GM19025 (cell line): ENCODE data around the gene TUBA3D.
"Not testable (repeated sequence)": the region's sequence is repeated elsewhere in the genome, so short reads cannot be mapped to it uniquely, and the experiment has no call there.

Experiments
- ATAC-seq: cut with Tn5 transposase; IDR thresholded peaks from one replicate; pipeline ENCODE4 v1.9.1; 2021; ENCODE audit warnings: mild to moderate bottlenecking, low read depth, moderate library complexity; ENCODE audit not compliant: unreplicated experiment

The TUBA3D gene

GRCh38 chr2:131482506-131483155 is 6.7 kb downstream of the TUBA3D start:
- ATAC-seq: not testable (repeated sequence)

DNA sequence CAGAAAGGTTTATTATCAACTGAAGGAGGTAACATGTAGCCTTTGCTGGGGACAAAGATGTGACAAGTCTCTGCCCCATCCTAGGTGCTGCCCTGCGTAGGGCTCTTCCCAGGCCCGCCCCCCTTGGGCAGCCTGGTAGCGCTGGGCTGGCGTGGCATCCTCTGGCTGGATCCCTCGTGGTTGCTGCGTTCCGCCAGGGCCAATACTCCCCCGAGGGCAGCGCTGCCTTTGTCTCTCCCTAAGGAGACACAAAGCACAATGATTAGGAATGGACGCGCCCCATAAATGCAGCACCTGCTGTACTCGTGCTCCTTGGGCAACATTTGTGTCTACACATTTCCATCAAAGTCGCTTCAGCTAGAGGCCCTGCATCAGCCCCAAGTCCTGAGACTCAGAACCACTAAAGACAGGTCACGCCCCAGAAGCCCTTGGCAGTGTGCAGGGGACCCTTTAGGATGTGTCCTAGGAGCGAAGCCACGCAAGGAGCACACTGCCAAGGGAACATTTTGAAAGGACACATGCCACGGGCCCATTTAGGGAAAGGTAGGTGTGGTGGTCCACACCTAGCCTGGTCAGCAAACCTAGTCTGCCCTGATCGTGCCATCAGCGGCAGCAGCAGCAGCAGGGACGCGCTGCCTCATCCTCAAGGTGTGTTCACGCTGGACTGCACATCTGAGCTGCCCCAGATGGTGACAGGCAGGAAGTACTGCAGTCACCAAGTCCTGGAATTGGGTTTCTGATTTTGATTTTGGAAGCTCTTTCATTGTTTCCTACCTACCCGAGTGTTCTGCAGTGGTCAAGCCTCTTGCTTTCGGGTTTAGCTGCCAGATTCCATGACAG is 8.3 kb downstream of the TUBA3D start:
- not testable (repeated sequence) for ATAC-seq

DNA sequence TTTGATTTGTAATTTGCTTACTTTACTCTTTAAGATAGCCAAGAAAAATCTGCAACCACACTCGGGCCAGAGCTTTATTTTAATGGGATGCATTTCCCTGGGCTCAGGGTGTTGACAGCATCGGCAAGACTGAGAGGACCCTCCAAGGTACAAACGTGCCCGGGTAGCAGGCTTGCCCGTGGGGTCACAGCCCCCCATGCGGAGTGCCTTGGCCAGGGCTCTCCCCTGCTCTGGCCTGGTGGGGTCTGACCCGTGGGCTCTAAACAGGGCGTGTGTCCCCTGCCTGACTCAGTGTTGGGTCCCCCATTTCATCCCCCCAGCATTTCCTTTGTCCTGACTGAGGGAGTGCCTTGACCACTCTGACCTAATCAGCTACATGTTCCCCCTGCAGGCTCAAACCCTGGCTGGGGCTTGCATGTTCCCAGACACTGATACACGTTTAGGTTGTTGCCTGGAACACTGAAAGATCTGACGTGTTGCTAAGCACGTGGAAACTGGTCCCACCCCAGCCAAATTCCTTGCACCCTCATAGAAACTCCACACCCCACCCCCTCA is 9.1 kb downstream of the TUBA3D start:
- ATAC-seq: not testable (repeated sequence)

DNA sequence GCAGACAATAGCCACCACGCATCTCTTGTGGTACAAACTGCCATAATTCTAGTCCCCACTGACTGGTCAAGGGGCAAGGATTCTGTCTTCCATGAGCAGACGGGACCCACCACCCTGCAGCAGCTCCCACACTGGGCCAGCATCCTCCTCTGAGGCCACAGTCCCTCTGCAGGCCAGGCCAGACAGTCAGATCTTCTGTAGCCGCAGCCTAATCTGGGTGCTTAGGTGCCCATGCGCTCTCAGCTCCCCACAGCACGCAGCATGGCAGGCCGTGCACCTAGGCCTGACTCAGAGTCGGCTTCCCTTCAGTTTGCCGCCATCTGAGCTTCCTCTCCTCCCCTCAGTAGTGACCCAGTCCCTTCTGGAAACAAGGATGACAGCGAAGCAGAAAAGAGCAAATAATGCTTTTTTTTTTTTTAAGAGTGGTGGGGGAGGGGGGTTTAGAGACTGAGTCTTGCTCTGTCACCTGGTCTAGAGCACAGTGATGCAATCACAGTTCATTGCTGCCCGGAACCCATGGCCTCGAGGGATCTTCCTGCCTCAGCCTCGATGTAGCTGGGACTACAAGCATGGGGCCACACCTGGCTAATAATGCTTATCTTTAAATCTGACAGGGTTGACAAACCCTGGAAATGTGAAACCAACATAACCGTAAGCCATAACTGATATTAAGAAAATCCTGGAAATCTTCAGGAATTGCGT is 10.4 kb downstream of the TUBA3D start:
- ATAC-seq: not testable (repeated sequence)

- ATAC-seq: no peak
These were observed 12.6 kb downstream of the TUBA3D start for GRCh38 chr2:131488306-131489205.

DNA sequence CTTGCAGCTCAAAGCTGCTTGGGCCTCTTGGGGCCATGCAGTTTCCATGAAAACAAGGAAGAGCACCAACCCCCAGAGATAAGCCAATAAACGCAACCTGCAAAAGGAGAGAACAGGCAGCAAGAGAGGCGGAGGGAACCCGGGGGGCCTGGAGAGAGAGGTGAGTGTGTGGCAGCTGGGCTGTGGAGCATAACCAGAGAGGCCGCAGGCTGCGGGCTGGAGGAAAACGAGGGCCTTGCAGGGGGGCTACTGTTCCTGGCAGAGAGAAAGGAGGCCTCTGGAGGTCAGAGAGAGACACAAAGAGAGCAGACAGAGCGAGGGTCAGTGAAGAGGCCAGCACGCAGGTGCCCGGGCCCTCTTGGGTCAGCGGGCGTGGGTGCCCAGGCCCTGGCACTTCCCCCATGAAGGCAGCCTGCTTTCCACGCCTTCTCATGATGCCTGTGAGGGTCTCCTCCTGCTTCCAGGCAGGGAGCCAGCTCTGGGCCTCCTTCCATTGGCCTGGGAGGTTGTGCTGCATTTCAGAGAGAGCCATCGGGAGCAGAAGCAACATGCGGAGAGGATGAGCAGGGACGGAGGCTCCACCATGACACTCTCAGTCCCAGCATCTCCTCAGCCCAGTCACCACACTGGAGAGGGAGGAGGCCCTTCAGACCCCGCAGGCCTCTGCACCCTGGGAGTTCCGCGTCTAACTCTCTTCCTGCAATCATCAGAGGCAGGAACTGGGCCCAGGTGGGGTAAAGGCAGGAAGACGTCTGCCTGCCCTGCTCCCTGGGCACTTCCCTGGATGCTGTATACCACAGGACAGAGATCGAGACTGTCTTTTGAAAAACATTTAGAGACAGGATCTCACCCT is 14.9 kb downstream of the TUBA3D start:
- not testable (repeated sequence) for ATAC-seq

DNA sequence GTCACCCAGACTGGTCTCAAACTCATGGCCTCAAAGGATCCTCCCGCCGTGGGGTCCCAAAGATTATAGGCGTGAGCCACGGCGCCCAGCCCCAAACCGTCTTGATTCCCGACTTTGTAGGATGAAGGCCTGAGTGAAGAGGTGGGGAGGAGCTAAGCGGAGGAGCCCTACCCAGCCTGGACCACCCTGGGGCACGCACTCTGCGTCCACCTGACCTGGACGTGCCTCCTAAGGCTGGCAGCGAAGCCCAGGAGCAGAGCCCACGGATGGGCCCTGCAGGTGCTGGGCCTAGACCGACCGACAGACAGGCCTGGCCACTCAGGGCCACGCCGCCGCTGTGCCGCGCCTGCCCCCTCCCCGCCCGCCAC is 15.5 kb downstream of the TUBA3D start:
- ATAC-seq: not testable (repeated sequence)

DNA sequence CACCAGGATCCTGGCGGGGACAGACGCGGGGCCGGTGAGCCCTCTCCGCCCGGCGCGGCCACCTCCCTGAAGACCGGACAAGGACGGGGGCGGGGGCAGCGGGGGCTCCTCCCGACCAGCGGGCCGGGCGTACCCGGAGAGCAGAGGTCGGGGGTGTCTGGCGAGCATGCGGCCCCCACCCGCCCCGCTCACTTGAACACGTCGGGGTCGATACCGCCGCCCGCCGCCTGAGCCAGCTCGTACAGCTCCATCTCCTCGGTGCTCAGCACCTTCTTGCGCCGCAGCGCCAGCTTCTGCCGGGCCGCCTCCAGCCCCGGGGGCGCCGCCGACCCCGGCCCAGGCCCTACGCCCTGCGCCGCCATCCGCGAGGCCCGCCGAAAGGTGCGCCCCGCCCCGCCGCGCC is 16.1 kb downstream of the TUBA3D start, which contains the start of gene MZT2A:
Gene MZT2A, minus strand, starts transcription at position 383 of the 403 bp plus-strand sequence. Its CDS starts 21 bp downstream, at position 362.
- ATAC-seq: peak; percentile 8

- peak; percentile 58 for ATAC-seq
These were observed 16.7 kb downstream of the TUBA3D start for GRCh38 chr2:131492418-131493198.

DNA sequence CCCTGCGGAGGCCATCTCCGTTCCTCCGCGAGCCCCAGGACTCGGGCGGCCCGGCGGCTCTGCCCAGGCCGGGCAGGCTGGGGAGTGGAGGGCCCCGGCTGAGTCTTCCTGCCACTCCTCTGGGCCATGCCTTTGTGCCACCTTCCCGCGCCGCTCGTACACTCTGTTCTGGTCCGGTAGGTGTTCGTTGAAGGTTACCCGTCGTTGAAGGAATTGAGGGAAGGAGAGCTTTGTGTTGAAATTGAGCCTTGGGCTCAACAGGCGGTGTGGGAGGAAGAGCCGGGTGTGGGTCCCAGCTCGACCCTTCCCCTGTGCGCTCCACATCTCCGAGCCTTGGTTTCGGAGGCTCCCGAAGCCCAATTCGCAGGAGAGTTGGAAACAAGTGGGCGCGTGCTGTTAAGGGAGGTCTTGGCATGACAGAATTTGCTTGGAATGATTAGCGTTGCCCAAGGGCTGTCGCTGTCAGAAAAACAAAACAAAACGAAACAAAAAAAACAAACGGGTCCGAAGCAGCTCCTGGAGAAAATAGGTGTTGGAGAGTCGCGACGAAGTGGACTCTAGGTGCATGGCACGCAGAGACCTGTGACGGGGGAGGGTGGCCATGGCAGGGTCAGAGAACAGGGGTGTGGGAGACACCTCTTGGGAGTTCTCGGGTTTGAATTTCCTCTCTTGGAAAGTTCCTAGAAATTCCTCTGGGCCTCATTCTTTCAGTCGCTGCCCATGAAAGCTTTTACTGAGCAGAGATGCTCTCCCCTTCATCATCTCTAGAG is 17.5 kb downstream of the TUBA3D start:
- ATAC-seq: peak; percentile 21

DNA sequence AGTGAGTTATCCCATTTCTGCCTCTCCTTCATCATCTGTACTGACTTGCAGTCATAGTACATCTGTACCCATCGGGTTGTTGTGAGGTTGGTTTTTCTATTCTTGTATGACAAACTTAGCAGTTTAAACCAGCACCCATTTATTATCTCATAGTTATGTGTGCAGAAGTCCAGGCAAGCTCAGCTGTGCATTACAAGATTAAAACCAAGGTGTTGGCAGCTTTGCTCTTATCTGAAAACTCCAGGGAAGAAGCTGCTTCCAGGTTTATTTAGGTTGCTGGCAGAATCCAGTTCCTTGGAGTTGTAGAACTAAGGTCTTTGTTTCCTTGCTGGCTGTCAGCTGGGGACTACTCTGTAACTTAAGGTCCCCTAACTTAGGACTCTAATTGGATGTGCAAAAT is 19.6 kb downstream of the TUBA3D start:
- not testable (repeated sequence) for ATAC-seq

GRCh38 chr2:131498321-131498973 is 22.5 kb downstream of the TUBA3D start:
- ATAC-seq: peak; percentile 96

DNA sequence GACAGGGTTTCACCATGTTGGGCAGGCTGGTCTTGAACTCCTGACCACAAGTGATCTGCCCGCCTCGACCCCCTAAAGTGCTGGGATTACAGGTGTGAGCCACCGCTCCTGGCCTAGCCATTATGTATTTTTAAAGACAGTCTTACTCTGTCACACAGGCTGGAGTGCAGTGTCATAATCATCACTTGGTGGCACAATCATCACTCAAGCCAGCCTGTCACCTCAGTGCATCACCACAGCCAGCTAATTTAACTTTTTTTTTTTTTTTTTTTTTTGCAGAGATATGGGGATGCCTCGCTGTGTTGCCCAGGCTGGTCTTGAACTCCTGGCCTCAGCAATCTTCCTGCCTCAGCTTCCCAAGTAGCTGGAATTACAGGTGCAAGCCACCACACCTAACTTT is 27.7 kb downstream of the TUBA3D start:
- ATAC-seq: not testable (repeated sequence)

GRCh38 chr2:131504082-131504750 is 28.3 kb downstream of the TUBA3D start:
- not testable (repeated sequence) for ATAC-seq

GRCh38 chr2:131509615-131510014 is 33.7 kb downstream of the TUBA3D start:
- no peak for ATAC-seq

DNA sequence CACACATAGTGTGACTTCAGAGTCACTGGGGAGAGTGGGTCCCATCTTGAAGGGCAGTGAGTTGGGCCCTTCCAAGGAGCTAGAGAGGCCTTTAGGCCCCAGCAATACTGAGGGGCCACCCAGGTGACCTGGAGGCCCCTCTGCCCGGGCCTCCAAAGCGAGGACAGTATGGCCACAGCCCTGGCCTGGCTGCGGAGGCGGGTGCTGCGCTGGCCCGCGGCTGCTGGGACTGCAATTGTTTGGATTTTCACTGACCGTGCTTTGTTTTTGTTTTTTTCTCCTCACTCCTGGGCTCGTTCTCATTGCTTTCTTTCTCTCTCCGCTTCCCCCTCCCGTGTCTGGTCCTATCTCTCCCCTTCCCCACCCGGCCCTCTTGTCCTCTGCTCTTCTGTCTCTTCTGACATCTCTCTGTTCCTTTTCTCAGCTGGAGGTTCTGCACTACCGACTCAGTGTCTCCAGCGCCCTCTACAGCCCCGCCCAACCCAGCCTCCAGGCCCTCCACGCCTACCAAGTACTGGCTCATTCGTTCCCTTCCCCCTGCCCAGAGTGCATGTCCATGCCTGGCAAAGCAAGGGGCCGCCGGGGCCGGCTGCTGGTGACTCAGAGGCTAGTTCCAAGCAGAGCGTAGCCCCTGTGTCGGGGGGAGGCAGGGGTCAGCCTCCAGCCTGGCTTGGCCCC is 35.5 kb downstream of the TUBA3D start:
- not testable (repeated sequence) for ATAC-seq
